ENCODE measurements around the gene ARNT2.
A peak's percentile ranks its signal among the peaks of the same experiment; 100 is the strongest.

The ARNT2 gene

DNA sequence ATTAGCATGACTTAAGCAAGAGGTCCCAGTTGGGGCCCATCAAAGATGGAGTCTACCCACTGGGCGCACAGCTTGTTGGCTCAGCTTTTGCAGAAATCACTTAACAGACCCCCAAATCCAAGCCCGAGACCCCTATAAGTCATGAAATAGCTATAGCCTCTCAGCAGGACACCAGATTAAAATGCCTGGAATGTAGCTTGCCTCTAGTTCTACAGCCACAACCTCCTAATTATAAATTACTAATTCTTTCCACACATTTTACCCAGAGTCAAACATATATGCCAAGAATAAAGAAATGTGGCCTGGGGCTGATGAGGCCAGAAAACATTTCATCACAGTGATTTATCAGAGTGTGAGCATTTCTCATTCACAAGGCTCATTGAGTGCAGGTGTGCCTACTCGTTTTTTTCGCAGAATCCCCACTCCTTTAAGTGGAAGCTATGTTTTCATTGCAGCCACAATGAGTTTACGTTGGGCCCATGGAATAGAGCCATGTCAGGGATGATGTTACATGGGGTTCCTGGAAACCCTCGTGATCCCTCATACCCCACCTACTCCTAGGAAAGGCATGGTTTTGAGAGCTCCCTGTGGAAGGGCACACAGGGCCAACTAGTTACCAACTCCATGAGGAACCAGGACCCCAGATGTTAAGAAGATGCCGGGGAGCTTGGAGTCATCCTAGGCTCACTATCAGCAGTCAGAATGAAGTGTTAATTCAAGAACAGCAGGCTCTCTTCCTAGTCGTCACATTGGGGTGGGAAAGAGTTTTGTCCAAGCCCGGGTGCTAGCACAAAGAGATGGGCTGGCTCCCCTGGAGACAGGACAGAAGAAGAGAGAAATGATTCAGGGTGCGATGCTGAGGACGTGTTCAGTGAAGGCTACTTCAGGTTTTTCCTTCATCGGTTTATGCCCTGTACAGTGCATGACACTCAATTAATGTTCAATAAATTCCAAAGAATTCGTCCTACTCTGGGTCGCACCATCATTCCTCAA lies 200.7 kb downstream of the ARNT2 start:
- no peak for DNase-seq

DNA sequence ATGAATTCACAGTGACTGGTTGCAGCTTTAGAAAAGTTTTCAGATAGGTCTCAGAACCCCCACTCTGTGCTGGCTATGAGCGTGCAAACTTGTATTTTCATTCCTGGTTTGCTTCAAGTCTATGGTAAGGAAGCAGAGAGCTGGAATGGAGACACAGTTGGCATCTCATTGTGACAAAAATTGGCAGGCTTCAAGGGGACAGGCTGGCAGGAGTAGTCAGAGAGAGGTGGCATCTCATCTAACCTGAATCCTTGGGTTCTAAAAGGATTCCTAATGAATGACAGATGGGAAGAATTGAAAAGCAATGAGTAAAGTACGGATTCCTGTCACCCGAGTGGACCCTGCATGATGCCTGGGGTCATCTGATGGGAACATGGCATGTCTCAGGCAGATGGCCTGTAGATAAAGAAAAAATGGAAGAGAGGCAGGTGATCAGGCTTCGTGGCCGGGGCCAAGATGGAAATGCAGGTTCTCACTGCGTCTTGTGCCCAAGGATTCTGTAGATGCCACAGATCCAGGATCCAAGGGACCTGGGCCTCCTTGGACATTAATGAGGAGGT lies 201.5 kb downstream of the ARNT2 start:
- no peak for DNase-seq

DNA sequence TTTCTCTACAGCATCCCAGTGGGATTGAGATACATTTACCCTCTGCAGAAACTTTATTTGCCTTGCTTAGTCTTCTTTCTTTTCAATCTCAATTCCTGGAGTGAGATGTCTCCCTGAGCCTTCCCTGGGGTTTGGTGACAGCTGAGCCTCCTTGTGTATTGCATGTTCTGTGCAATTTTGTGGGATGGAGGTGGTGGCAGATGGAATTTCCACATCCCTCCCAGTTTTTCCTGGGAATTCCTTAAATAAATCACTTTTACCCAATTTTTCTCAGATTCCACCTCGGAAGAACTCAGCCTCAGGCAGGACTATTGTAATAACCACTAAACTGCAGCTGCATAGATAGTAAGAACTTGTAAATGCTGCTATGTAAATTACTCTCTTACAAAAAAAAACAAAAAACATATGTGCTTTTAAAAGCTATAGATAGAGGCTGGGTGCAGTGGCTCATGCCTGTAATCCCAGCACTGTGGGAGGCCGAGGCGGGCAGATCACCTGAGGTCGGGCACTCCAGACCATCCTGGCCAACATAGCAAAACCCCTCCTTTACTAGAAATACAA lies 202.4 kb downstream of the ARNT2 start:
- DNase-seq, result no peak

DNA sequence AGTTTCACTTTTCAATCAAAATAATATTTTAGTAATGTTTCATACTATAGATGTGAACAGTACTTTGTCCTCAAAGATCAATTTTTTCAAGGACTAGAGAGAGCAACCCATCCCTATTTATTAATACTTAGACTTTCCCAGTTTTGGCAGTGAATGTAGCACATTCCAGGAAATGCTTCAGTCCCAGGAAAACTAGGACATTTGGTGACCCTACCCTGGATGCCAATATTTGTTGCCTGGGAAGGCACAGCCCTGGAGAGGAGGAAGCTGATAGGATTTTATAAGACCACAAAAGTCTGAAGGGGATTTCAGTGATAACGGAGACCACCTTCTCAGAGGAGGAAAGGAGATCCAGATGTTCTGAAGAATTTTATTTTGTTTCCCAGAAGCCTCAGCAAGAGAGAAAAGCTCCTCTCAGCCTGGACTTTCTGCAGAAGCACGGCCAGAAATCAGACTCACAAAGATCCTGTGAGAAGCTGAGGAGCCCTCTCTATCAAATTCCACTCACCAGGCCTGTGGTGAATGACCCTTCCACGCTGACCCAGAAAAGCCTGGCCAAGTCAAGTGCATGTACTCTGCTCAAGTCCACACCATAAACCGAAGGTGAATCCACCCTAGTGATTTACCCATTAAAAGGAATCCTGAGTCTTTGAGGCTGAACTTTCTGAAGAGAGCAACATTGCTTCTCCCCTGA lies 203.3 kb downstream of the ARNT2 start:
- DNase-seq, result no peak

DNA sequence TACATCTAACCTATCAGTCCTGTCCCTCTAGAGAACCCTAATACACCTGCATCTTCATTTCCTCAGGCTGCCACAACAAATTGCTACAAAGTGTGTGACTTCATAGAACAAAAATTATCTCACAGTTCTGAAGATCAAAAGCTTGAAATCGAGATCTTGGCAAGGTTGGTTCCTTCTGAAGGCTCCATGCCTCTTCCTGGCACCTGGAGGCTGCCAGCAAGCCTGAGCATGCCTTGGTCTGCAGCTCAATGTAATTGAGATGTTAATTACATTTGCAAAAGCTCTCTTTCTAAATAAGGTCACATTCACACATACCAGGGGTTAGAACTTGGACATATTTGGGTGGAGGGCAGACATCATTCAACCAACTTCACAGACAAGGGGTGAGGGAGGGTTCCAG lies 204.5 kb downstream of the ARNT2 start:
- peak; percentile 68 for DNase-seq

DNA sequence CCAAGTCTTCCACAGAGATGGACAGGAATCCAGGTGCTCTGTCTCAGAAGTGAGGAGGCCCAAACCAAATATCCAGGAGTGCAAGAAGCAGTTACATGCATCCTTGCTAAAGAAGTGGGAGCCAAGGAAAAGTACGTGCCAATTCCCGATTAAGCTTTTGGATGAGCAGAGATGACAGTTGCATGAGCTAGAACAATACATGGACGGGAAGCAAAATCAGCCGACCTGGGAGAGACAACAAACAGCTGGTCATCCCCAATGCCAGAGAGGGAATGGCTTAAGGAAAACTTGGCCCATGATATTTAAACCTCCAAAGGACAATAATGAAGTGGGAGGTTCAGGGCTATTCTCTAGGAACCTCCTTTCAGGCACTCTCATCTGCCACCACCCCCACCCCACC lies 204.9 kb downstream of the ARNT2 start:
- DNase-seq, result no peak

DNA sequence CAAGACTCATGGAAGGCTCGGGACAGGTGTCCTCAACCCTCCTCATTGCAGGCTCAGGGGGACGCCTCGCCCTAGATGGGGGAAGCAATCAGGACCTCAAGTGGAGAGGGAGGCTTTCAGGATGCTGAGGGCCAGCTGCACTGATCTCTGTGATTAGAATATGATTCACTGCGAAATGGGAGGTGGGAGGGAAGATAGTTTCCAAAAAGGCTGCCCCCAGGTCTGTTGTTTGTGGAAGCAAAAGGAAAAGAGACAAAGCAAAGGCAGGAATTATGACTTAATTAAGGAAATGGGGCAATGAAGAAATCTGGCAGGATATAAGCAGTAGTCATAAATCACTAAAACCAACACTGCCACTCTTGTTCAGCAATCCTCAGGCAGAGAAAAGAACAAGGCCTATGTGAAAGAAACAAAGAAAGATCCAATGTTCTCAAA lies 205.3 kb downstream of the ARNT2 start:
- peak; percentile 15 for DNase-seq

DNA sequence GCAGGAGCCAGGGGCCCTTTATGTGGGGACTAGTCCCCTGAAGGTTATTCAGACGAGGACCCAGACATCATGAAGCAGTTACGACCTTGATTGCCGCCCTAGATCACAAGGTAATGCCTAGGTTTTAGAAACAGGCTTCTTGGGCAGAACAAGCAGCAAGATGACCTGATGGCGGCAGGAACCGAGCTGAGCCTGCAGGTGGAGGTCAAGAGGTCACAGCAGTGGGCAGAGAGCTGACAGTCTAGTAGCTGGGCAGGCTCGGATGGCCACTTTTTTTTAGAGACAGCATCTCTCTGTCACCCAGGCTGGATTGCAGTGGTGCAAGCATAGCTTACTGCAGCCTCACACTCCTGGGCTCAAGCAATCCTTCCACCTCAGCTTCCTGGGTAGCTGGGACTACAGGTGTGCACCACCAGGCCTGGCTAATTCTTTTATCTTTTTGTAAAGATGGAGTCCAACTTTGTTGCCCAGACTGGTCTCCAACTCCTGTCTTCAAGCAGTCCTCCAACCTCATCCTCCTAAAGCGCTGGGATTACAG lies 207.4 kb downstream of the ARNT2 start:
- no peak for DNase-seq

DNA sequence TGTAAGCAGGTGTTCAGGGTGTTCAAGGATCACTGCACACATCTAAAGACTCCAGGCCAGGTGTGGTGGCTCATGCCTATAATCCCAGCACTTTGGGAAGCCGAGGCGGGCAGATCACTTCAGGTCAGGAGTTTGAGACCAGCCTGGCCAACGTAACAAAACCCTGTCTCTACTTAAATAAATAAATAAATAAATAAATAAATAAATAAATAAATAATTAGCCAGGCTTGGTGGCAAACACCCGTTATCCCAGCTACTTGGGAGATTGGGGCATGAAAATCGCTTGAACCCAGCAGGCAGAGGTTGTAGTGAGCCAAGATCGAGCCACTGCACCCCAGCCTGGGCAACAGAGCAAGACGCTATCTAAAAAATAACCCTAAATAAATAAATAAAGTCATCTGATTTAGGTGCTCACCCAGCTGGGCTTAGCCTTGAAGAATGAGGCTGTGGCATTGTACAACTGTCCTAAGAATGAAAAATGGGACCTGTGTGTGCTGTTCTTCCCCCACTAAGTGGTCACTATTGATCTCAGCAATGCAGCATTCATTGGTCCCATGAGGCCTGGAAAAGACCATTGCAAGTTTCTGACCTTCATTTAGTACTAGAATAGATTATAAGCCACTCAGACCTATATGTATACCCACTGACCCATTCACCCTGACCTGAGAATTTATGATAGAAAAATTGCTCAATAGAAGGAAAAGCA lies 208.1 kb downstream of the ARNT2 start:
- no peak for DNase-seq

DNA sequence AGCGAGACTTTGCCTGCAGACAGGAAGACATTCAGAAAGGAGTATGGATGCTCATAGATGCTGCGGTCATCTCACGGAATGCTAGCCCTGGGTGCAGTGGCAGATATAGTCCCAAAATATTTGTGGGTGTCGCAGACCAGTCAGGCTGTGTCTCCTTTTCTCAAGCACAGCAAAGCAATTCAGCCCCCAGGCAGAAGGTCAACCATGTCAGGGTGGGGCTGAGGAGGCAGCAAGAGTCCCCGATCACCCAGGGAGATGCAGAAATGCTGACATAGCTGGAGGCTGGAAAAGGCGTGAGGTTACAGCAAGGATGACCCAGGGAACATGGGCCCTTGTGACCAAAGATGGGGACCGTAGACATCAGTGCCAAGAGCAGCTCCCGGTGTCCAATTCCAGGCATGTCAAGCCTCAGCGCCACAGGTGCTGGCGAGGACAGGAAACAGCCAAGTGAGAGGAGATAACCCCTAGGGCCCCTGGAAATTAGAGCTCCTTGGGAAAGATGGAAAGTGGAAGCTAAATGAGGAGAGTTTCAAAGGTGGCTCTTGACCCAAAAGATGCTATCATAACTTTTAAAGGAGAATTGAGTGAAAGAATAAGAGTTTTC lies 209.7 kb downstream of the ARNT2 start:
- DNase-seq, result peak; percentile 24

DNA sequence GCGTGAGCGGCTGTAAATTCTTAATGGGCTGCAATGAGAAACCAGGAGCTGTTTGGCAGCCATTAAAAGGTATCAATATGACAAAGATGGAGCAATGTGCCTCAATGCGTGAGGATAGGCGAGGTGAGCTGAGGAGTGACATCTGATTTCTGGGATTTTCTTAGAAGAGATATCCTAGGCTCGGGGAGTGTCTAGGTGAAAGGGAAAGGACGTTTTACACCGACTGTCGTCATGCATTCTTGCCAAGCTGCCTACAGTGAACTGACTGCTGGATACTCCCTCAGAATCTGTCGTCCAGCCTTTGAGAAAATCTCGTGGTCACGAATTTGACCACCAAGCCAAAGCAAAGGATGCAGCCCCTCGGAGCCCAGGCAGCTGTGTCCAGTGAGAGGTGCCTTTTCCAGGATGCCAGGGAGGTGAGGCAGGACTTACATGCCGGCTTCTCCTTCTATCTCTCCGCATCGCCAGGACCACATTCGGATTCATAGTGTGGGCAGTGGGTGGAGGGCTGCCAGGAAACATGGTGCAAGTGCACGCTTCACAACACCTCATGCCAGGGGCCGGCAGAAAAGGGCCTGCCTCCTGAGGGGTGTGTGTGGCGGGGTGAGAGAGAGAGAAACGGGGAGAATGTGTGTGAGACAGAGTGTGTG lies 210.7 kb downstream of the ARNT2 start:
- DNase-seq, result no peak

DNA sequence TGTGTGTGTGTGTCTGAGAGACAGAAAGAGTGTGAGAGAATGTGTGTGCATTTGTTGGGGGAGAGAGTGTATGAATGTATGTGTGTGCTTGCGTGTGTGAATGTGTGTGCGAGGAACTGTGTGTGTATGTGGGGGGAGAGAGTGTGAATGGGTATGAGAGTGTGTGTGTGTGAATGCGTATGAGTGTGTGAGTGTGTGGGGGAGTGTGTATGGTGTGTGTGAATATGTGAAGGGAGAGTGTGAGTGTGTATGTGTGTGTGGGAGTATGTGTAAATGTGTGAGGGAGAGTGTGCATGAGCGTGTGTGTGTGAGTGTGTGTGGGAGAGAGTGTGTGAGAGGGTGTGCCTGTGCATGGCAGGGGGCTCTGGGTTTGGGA lies 211.2 kb downstream of the ARNT2 start:
- DNase-seq, result no peak

DNA sequence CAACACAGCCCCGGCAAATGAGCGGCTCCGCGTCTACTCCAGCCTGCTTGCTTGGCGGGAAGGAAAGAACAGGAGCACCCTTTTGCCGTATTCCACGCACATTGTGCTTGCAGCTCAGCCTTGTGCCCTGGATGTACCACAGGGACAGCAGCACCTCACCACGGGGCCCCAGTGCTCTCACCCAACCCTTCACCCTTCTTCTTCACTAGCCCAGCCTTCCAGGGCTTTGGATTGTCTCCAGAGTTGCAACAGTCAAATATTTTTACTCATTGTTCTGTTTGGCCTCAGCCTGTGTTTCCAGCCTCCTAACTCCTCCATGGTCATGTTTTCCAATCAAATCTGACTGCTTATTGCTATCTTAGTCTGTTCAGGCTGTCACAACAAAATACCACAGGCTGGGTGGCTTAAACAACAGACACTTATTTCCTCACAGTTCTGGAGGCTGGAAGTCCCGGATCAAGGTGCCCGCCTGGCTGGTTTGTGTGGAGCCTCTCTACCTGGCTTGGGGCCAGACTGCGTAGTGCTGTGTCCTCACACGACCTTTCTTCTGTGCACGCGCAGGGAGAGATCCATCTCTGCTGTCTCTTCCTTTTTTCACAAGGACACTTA lies 211.7 kb downstream of the ARNT2 start:
- peak; percentile 71 for DNase-seq

DNA sequence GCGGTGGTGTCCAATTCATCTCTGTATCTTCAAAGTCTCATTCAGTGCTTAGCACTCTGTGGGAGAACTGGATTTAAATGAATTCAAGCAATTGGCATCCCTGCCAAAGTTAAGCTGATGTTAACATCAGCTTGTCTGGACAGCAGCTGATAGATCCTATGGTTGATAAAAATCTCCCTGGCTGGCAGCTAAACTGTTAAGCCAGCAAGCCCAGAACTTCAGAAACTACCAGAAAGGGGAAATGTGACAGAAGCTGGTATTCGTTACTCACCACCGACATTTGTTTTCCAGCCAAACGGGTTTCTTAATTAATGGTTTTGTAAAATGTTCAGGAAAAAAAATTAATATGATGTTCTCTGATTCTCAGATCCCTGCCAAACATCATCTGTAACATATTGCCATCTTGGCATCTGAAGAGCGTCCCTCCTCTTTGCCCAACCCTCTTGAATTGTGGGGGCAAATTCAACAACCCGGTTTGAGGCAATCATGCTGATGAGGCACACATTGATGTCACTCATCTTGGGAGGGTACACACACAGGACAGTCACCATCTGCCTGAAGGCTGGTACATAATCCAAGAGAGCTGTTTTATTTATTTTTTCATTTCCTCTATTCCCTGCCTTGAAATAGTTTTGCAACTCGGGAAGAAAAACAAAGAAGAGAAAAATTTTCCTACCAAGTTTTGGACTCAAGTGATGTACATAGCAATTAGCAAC lies 214.7 kb downstream of the ARNT2 start:
- no peak for DNase-seq

DNA sequence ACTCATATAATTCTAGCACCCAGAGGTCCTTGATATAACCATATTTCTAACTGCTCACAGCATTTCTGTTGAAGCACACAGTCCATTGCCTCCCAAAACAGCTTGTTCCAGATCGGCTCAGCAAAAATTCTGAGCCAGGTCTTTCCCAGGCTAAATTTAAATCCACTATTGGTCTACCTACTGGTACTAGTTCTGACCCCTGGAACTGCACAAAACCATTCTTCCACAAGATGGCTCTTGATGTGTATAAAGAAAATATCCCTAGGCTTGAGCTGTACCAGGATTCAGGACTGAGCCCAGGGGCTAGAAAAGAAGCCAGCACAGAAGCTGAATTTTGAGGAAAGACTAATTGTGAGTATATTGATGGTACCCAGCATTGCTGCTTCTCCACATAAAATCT lies 215.5 kb downstream of the ARNT2 start:
- no peak for DNase-seq

DNA sequence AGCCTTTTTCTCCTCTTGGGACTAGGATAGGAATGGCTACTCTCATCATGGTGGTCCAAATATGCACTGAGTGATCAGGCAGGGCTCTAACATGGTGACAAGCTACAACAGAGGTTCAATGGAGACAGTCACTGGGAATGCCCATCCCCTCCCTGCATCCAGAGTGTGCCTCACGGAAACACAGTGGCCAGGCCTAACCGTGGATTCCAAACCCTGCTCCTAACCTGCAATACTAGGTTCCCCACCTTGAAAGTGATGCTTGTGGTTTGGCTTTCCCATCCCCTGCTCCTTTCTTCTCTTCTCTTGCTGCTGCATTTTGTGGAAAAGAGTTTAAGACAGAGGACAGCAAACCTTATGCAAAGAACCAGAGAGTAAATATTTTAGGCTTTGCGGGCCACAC lies 216.0 kb downstream of the ARNT2 start:
- no peak for DNase-seq

DNA sequence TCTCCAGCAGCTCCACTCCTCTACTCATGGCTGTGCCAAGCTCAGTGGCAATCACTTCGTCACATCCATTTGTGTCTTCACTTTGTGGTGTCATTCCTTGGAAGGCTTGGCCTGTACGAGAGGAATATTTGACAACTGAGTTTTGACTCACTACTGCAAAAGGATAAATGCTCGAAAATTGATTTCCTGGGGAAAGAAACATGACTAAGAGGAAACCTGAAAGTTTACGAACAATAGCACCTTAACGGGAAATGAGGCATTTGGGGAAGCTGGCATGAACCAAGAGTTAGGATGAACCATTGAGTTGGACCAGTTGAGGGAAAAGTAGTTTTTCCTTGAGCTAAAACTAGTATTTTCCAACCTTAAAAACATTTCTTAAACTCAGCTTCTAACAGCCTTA lies 216.7 kb downstream of the ARNT2 start:
- DNase-seq, result no peak

DNA sequence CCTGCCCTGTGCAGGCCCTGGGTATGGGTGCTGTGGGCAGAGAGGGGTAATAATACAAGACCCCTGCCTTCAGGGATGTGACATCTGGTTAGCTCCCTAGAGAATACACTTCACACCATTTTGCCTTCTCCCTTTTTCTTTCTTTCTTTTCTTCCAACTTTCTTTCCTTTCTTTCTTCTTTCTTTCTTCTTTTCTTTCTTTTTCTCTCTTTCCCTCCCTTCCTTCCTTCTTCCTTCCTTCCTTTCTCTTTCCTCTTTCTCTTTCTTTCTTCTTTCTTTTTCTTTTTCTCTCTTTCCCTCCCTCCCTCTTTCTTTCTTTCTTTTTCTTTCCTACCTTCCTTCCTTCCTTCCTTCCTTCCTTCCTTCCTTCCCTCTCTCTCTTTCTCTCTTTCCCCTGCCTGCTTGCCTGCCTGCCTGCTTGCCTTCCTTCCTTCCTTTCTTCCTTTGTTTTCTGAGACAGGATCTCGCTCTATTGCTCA lies 222.5 kb downstream of the ARNT2 start:
- no peak for DNase-seq

DNA sequence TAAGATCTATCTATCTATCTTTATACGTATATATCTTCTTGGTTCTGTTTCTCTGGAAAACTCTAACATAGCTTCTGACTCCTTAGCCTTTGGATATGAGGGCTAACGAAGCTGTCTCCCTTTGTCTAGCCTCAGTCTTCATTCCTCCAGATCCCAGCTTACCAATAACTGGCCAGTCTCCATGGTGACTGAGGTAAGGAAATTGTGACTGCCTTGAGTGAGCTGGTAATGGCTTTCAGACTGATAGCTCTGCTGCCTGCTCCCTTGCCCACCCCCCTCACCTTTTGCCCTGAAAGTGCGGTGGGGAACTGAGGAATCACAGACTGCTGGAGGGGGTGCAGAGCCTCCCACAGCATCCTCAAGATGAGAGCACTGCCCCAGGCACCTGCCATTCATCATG lies 225.2 kb downstream of the ARNT2 start:
- no peak for DNase-seq

DNA sequence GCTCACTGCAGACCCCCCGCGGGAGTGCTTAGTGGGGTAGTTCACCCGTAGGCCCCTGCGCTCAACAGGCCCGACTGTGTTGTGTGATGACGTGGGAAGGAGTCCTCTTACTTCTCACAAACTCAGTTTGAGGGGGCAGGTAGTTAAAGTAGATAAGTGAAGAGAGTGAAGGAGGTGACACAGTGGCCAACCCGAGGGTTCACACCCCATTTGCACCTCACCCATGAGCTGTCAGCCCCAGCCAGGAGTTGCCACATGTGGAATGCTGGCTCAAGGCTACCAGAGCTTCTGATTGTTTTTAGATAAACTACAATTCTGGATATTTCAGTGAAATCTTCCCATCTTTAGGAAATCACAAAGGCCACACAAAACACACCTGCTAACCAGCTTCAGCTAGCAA lies 226.8 kb downstream of the ARNT2 start:
- DNase-seq, result no peak
